Panc1 (cell line): ENCODE results near the gene ATOH8. TPM values are rescaled to one million over a fixed set of nuclear protein-coding genes. Genes with fewer than 3 reads are reported as not detected.

Source experiments
- ATAC-seq: fragments of 200-7000 bp; cut with Tn5 transposase; 2 replicates; pipeline ENCODE4 v1.9.1; 2020; ENCODE audit warnings: mild to moderate bottlenecking, moderate library complexity
- BruUV-seq: library from RNA; stranded (reverse); fragments of 400-500 nt; replicated peaks from 2 replicates; lab custom pipeline; 2021; lab: Mats Ljungman, UMichigan
- CTCF ChIA-PET: fragments of 300-600 bp; sonication (Branson Sonifier 250); formaldehyde crosslinking; loops from one replicate; lab custom pipeline; 2022; ENCODE audit warnings: antibody characterized with exemption; lab: Charles Lee
- POLR2A ChIA-PET: fragments of 300-600 bp; sonication (Branson Sonifier 250); formaldehyde crosslinking; loops from one replicate; lab custom pipeline; 2022; ENCODE audit warnings: antibody characterized with exemption; lab: Charles Lee
- DNase-seq: peaks from one replicate; pipeline ENCODE4 v3.0.0-alpha.2; 2010; ENCODE audit warnings: low read depth, low spot score
- H3K27ac ChIP-seq: 2 replicates; pipeline ENCODE4 v1.5.1; 2011; ENCODE audit warnings: mild to moderate bottlenecking, low read length, inconsistent platforms
- H3K27me3 ChIP-seq: fragments of 200-500 bp; sonication (Bioruptor generic); 2 replicates; pipeline ENCODE4 v1.6.0; 2014; ENCODE audit warnings: low read length, inconsistent platforms; ENCODE audit not compliant: control insufficient read depth, insufficient read depth
- H3K36me3 ChIP-seq: fragments of 200-500 bp; sonication (Bioruptor generic); 2 replicates; pipeline ENCODE4 v1.5.1; 2014; ENCODE audit warnings: inconsistent platforms, mild to moderate bottlenecking, low read length, moderate library complexity; ENCODE audit not compliant: control insufficient read depth, insufficient read depth
- H3K4me1 ChIP-seq: 2 replicates; pipeline ENCODE4 v1.5.1; 2011; ENCODE audit warnings: inconsistent platforms, mild to moderate bottlenecking, low read length, moderate library complexity; ENCODE audit not compliant: control insufficient read depth, insufficient read depth
- H3K4me3 ChIP-seq, 2 experiments: 2 replicates each; pipeline ENCODE4 v1.5.1; 2011 to 2012; ENCODE audit warnings: low read depth in 2 of 2, low read length in 2 of 2, mild to moderate bottlenecking in 2 of 2, inconsistent platforms in 1 of 2, moderate library complexity in 1 of 2
- H3K9me3 ChIP-seq: fragments of 200-500 bp; sonication (Bioruptor generic); 2 replicates; pipeline ENCODE4 v1.5.1; 2014; ENCODE audit warnings: low read depth, mild to moderate bottlenecking, inconsistent platforms, low read length, moderate library complexity; ENCODE audit not compliant: control insufficient read depth, insufficient read depth
- POLR2AphosphoS5 ChIP-seq: IDR thresholded peaks from 2 replicates; pipeline ENCODE4 v1.6.1; 2012; ENCODE audit warnings: mild to moderate bottlenecking, low read depth, low read length, moderate library complexity
- REST ChIP-seq, 2 experiments: IDR thresholded peaks; 2 replicates each; pipeline ENCODE4 v1.6.1; 2011 to 2012; ENCODE audit warnings: low read depth in 2 of 2, control low read depth in 1 of 2, low read length in 1 of 2, mild to moderate bottlenecking in 1 of 2, moderate library complexity in 1 of 2; ENCODE audit not compliant: insufficient read depth in 1 of 2
- SIN3A ChIP-seq: IDR thresholded peaks from 2 replicates; pipeline ENCODE4 v1.6.1; 2012; ENCODE audit warnings: low read depth, mild to moderate bottlenecking, low read length, moderate library complexity, borderline replicate concordance; ENCODE audit not compliant: insufficient read depth
- TCF7L2 ChIP-seq: IDR thresholded peaks from 2 replicates; pipeline ENCODE4 v1.6.1; 2011; ENCODE audit warnings: mild to moderate bottlenecking, low read depth, low read length, inconsistent platforms
- in situ Hi-C: cut with HindIII; loops from 2 replicates; pipeline ENCODE4 v1.10.0; 2016; ENCODE audit warnings: low sequenced_read_pairs, low pct_unique_long_range_greater_than_20kb
- intact Hi-C: fragments of 100-400 bp; cut with micrococcal nuclease; formaldehyde crosslinking; loops from one replicate; pipeline ENCODE4 v1.10.0; 2022; ENCODE audit not compliant: unreplicated experiment
- total RNA-seq: library from RNA; stranded (reverse); gene quantifications from one replicate; pipeline ENCODE4 v1.2.1, GENCODE V29; 2021; ENCODE audit not compliant: unreplicated experiment
- TF ChIP-seq, protein P1 (sequence below): fragments of 450-650 bp; IDR thresholded peaks from 2 replicates; pipeline ENCODE4 v1.5.1; 2017; ENCODE audit warnings: mild to moderate bottlenecking

ATOH8 gene
- total RNA-seq, 1 experiment from 2014 or later: 3.8 TPM

GRCh38 chr2:85761512-85761944, 7.7 kb downstream of the ATOH8 start:
- H3K9me3 ChIP-seq: no peaks in the 10 kb centered on the region
- H3K27me3 ChIP-seq: no peaks in the 10 kb centered on the region
- ChIA-PET CTCF (interaction anchor here (0.6 kb wide), 2 partner anchors 51 to 54 kb away, joined by 3 to 6 read pairs; no protein-coding TSS in a partner anchor), POLR2A (interaction anchor here (0.5 kb wide), 1 partner anchor 323 kb away, joined by 11 read pairs; no protein-coding TSS in a partner anchor)
- no peak overlapping the region for H3K4me3 ChIP-seq
- intact Hi-C loops: no loop called here
- H3K27ac ChIP-seq: no peak overlapping the region; the same call in 1 of the 2 replicates
- H3K4me1 ChIP-seq: peaks cover 44% of the 10 kb centered on the region
- no TSS peak for BruUV-seq
- TF ChIP-seq REST (IDR thresholded peaks at IDR 0.05; ENCODE audit: insufficient read depth in 1 of 2, low read depth in 2 of 2, low read length in 1 of 2) (no peak), TCF7L2 (no peak), SIN3A (no peak), POLR2AphosphoS5 (no peak)
- TF ChIP-seq, protein P1, sequence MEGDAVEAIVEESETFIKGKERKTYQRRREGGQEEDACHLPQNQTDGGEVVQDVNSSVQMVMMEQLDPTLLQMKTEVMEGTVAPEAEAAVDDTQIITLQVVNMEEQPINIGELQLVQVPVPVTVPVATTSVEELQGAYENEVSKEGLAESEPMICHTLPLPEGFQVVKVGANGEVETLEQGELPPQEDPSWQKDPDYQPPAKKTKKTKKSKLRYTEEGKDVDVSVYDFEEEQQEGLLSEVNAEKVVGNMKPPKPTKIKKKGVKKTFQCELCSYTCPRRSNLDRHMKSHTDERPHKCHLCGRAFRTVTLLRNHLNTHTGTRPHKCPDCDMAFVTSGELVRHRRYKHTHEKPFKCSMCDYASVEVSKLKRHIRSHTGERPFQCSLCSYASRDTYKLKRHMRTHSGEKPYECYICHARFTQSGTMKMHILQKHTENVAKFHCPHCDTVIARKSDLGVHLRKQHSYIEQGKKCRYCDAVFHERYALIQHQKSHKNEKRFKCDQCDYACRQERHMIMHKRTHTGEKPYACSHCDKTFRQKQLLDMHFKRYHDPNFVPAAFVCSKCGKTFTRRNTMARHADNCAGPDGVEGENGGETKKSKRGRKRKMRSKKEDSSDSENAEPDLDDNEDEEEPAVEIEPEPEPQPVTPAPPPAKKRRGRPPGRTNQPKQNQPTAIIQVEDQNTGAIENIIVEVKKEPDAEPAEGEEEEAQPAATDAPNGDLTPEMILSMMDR: no peak
- in situ Hi-C loops: no loop called here
- DNase-seq (no peak), ATAC-seq (no peak)
- H3K36me3 ChIP-seq: no peaks in the 10 kb centered on the region

- no peaks in the 10 kb centered on the region for H3K36me3 ChIP-seq
- intact Hi-C loops: no loop called here
- H3K9me3 ChIP-seq: no peaks in the 10 kb centered on the region
- H3K4me1 ChIP-seq: peaks cover 45% of the 10 kb centered on the region
- BruUV-seq: no TSS peak
- no peaks in the 10 kb centered on the region for H3K27me3 ChIP-seq
- TF ChIP-seq, protein P1: no peak
- no peak for TF ChIP-seq REST (IDR thresholded peaks at IDR 0.05; ENCODE audit: insufficient read depth in 1 of 2, low read depth in 2 of 2, low read length in 1 of 2)
- no peak for TF ChIP-seq POLR2AphosphoS5
- TF ChIP-seq SIN3A: no peak
- no peak for TF ChIP-seq TCF7L2
- H3K4me3 ChIP-seq: no peak overlapping the region
- ATAC-seq (no peak), DNase-seq (no peak)
- ChIA-PET CTCF (no interaction called here), POLR2A (no interaction called here)
- no peak overlapping the region for H3K27ac ChIP-seq
- in situ Hi-C loops: no loop called here
These were observed 8.2 kb downstream of the ATOH8 start for GRCh38 chr2:85761946-85762345.
